Measurements from ENCODE around the gene CDKAL1.

Gene CDKAL1

DNA sequence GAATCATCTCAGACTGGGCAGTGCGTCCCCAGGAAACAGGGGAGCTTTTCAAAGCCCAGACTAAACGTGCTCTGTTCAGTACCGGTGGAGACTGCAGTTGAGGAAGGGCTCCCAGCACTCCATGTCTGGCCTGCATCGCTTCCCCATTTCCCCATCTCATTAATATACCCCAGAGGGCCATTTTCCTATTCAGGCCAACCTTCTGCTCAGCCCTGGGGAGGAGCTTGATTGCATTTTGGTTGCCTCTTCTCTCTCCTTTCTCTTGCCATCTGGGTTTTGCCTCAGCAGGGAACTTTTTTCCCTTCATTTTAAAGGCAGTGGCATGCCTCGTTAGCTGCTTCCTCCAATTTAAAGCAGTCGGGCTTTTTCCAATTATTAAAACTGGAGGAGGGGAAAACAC is 665.0 kb downstream of the CDKAL1 start:
- Histone ChIP-seq H3K27me3 (ENCODE audit: insufficient read depth, poor library complexity, severe bottlenecking) (no peaks in the 10 kb centered on the region), H3K4me3 (replicated peaks; ENCODE audit: insufficient read depth, low read length) (no peak overlapping the region), H3K27ac (replicated peaks) (no peak overlapping the region)
- DNase-seq (ENCODE audit: low read depth in 1 of 2, low spot score in 1 of 2) = no peak
- TF ChIP-seq REST (IDR thresholded peaks at IDR 0.05; ENCODE audit: insufficient replicate concordance, low read depth) = no peak
- TF ChIP-seq CTCF (IDR thresholded peaks at IDR 0.05; ENCODE audit: insufficient read depth, low read length) = no peak
- no peak for TF ChIP-seq SPI1 (IDR thresholded peaks at IDR 0.05; ENCODE audit: borderline replicate concordance, low read depth)
- TF ChIP-seq GABPA (IDR thresholded peaks at IDR 0.05; ENCODE audit: low read depth) = no peak
- no peak for TF ChIP-seq POLR2AphosphoS5 (IDR thresholded peaks at IDR 0.05; ENCODE audit: low read depth)

GRCh38 chr6:21200134-21200870 is 666.0 kb downstream of the CDKAL1 start:
- no peak overlapping the region for H3K4me3 ChIP-seq (replicated peaks; ENCODE audit: insufficient read depth, low read length)
- H3K27ac ChIP-seq (replicated peaks) = no peak overlapping the region
- no peaks in the 10 kb centered on the region for H3K27me3 ChIP-seq (ENCODE audit: insufficient read depth, poor library complexity, severe bottlenecking)
- TF ChIP-seq CTCF (IDR thresholded peaks at IDR 0.05; ENCODE audit: insufficient read depth, low read length) = no peak
- no peak for TF ChIP-seq REST (IDR thresholded peaks at IDR 0.05; ENCODE audit: insufficient replicate concordance, low read depth)
- no peak for TF ChIP-seq POLR2AphosphoS5 (IDR thresholded peaks at IDR 0.05; ENCODE audit: low read depth)
- TF ChIP-seq GABPA (IDR thresholded peaks at IDR 0.05; ENCODE audit: low read depth) = no peak
- DNase-seq (ENCODE audit: low read depth in 1 of 2, low spot score in 1 of 2) = no peak

GRCh38 chr6:21201187-21201586 is 666.9 kb downstream of the CDKAL1 start:
- no peak for TF ChIP-seq POLR2AphosphoS5 (IDR thresholded peaks at IDR 0.05; ENCODE audit: low read depth)
- no peak for TF ChIP-seq REST (IDR thresholded peaks at IDR 0.05; ENCODE audit: insufficient replicate concordance, low read depth)
- no peak for TF ChIP-seq GABPA (IDR thresholded peaks at IDR 0.05; ENCODE audit: low read depth)
- TF ChIP-seq SPI1 (IDR thresholded peaks at IDR 0.05; ENCODE audit: borderline replicate concordance, low read depth) = no peak
- TF ChIP-seq CTCF (IDR thresholded peaks at IDR 0.05; ENCODE audit: insufficient read depth, low read length) = no peak
- DNase-seq (ENCODE audit: low read depth in 1 of 2, low spot score in 1 of 2) = no peak

More at GRCh38 chr6:21201187-21201586, 666.9 kb downstream of the CDKAL1 start:
- Histone ChIP-seq H3K4me3 (replicated peaks; ENCODE audit: insufficient read depth, low read length) (no peak overlapping the region), H3K27ac (replicated peaks) (no peak overlapping the region), H3K27me3 (ENCODE audit: insufficient read depth, poor library complexity, severe bottlenecking) (no peaks in the 10 kb centered on the region)
